ENCODE measurements around the gene GEMIN7. TPM values are rescaled to one million over a fixed set of nuclear protein-coding genes. Genes with fewer than 3 reads are reported as not detected.

The GEMIN7 gene
- total RNA-seq, 1 experiment from 2014 or later = 46.0 TPM

DNA sequence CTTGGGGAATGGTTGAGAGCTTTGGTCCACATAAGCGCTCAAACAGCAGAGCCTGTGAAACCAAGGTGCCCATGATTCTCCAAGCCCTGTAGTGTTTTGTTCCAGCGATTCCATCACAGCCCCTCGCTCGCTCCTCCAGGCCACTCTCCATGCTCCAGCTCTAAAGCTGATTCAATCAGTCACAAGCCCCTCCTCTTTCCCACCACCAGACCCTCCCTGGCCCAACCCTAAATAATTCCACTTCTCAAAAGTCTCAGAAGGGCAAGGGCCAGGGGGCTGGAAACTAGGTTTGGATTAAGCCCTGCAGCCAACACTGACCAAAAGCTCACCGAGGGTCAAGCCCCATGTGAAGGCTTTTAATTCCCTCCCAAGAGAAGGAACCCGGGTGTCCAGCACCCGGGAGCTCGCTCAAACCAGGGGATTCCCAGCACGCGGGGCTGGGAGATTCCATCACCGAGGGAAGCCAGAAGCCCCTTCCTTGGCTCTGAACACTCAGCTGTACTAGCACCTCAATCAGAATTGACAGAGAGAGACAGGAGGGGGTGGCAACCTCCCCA, 4.2 kb upstream of the GEMIN7 start:
- Histone ChIP-seq H4K20me1 (ENCODE audit: control insufficient read depth, insufficient read depth, insufficient read length) (no peaks in the 10 kb centered on the region), H2BK5ac (ENCODE audit: insufficient read length, low read length) (no peak overlapping the region), H3K9me3 (ENCODE audit: control insufficient read depth, low read depth, low read length) (no peaks in the 10 kb centered on the region), H3K79me2 (ENCODE audit: insufficient read depth, low read length) (peaks cover 2% of the 10 kb centered on the region; the same call in 1 of the 2 replicates), H2AFZ (ENCODE audit: low read length) (no peak overlapping the region), H3K79me1 (ENCODE audit: insufficient read depth, low read depth, low read length, poor library complexity, severe bottlenecking) (no peaks in the 10 kb centered on the region), H2BK15ac (ENCODE audit: low read depth, low read length) (no peak overlapping the region), H4K5ac (ENCODE audit: insufficient read length, low read depth, low read length) (no peak overlapping the region), H3K27me3 (ENCODE audit: insufficient read depth, low read length) (no peaks in the 10 kb centered on the region), H2BK20ac (ENCODE audit: low read depth, low read length, poor library complexity, severe bottlenecking) (no peak overlapping the region), H4K8ac (replicated peaks; ENCODE audit: insufficient read length, low read depth, low read length) (no peak overlapping the region), H3K27ac (ENCODE audit: insufficient read length, low read depth, low read length) (no peak overlapping the region), H3K9ac (ENCODE audit: extremely low read depth, insufficient read length, low read length) (no peak overlapping the region), H2BK120ac (ENCODE audit: low read depth, low read length, poor library complexity, severe bottlenecking) (no peak overlapping the region), H3K23ac (ENCODE audit: insufficient read length, low read depth, low read length) (no peak overlapping the region), H3K4me1 (ENCODE audit: insufficient read depth, low read length) (peaks cover 10% of the 10 kb centered on the region; the same call in 1 of the 2 replicates), H4K91ac (ENCODE audit: insufficient read length, low read depth, low read length) (no peak overlapping the region), H3K4ac (ENCODE audit: low read depth, low read length) (no peak overlapping the region), H3K56ac (ENCODE audit: insufficient read length, low read depth, low read length) (no peak overlapping the region), H2BK12ac (ENCODE audit: insufficient read length, low read depth, low read length) (no peak overlapping the region), H3K18ac (ENCODE audit: insufficient read length, low read depth, low read length) (no peak overlapping the region), H2AK5ac (ENCODE audit: insufficient read length, low read length) (no peak overlapping the region), H3K23me2 (ENCODE audit: insufficient read length, low read depth, low read length, poor library complexity, severe bottlenecking) (peaks cover 17% of the 10 kb centered on the region), H3K4me2 (ENCODE audit: insufficient read depth, insufficient read length, low read length) (peak overlapping the region; percentile 79), H3K14ac (ENCODE audit: insufficient read depth, low read length) (no peak overlapping the region), H3T11ph (ENCODE audit: low read length) (no peak overlapping the region)
- H3K9me3 Mint-ChIP-seq = no peaks in the 10 kb centered on the region; a peak in 1 of 5 replicates
- no CpG with 5 or more reads among the region's 11 CpGs for WGBS (ENCODE audit: extremely low coverage, insufficient read length, low lambda C conversion rate)
- peak; percentile 57 for DNase-seq
- peaks cover 24 to 30% of the 10 kb centered on the region in 2 experiments for H3K4me1 Mint-ChIP-seq
- H3K36me3 Mint-ChIP-seq (ENCODE audit: insufficient read depth in 1 of 3, low read depth in 3 of 3) = peaks cover 13 to 35% (median 33%) of the 10 kb centered on the region in 3 experiments
- peak overlapping the region; percentile 82 to 92 for H3K4me3 Mint-ChIP-seq
- TF ChIP-seq, protein P1, sequence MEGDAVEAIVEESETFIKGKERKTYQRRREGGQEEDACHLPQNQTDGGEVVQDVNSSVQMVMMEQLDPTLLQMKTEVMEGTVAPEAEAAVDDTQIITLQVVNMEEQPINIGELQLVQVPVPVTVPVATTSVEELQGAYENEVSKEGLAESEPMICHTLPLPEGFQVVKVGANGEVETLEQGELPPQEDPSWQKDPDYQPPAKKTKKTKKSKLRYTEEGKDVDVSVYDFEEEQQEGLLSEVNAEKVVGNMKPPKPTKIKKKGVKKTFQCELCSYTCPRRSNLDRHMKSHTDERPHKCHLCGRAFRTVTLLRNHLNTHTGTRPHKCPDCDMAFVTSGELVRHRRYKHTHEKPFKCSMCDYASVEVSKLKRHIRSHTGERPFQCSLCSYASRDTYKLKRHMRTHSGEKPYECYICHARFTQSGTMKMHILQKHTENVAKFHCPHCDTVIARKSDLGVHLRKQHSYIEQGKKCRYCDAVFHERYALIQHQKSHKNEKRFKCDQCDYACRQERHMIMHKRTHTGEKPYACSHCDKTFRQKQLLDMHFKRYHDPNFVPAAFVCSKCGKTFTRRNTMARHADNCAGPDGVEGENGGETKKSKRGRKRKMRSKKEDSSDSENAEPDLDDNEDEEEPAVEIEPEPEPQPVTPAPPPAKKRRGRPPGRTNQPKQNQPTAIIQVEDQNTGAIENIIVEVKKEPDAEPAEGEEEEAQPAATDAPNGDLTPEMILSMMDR (conservative IDR thresholded peaks at IDR 0.05) = no peak
- peak overlapping the region; percentile 28 to 85 (median 68); a peak in 4 of 7 replicates for H3K27ac Mint-ChIP-seq
- no peaks in the 10 kb centered on the region for H3K27me3 Mint-ChIP-seq (ENCODE audit: low read depth)

Measured in H9 (cell line).